Lower lobe of right lung (tissue), 2 donors: ENCODE measurements around the gene ERC1. TPM values are rescaled to one million over a fixed set of nuclear protein-coding genes. Genes with fewer than 3 reads are reported as not detected.
"Not testable (repeated sequence)": the region's sequence is repeated elsewhere in the genome, so short reads cannot be mapped to it uniquely, and the experiment has no call there.

Experiments
- ATAC-seq, 2 donors: fragments of 200-7000 bp; cut with Tn5 transposase; one replicate each; pipeline ENCODE4 v1.9.1; 2020 to 2022; ENCODE audit warnings: mild to moderate bottlenecking in 2 of 2, moderate library complexity in 2 of 2
- DNase-seq: peaks from one replicate; pipeline ENCODE4 v3.0.0-alpha.2; 2020
- H3K27ac ChIP-seq: fragments of 200-600 bp; one replicate; pipeline ENCODE4 v1.8.0; 2022
- H3K27me3 ChIP-seq: fragments of 200-600 bp; one replicate; pipeline ENCODE4 v1.8.0; 2022; ENCODE audit warnings: low read depth
- H3K36me3 ChIP-seq: fragments of 200-600 bp; one replicate; pipeline ENCODE4 v1.8.0; 2022; ENCODE audit warnings: mild to moderate bottlenecking
- H3K4me1 ChIP-seq: fragments of 200-600 bp; one replicate; pipeline ENCODE4 v1.8.0; 2022
- H3K4me3 ChIP-seq: fragments of 200-600 bp; one replicate; pipeline ENCODE4 v1.8.0; 2022; ENCODE audit warnings: mild to moderate bottlenecking
- H3K9me3 ChIP-seq: fragments of 200-600 bp; one replicate; pipeline ENCODE4 v1.8.0; 2022
- CTCF ChIP-seq: fragments of 200-600 bp; IDR thresholded peaks from one replicate; pipeline ENCODE4 v1.8.0; 2022; ENCODE audit warnings: antibody characterized with exemption, mild to moderate bottlenecking
- intact Hi-C: fragments of 100-400 bp; cut with DNase I; formaldehyde crosslinking; loops from one replicate; pipeline ENCODE4 v1.11.0; 2022
- total RNA-seq: library from RNA; stranded (reverse); fragmentation: NEBNext Ultra II Directional; extraction: Animal tissue kit (Norgen Biotek cat#: 25700); gene quantifications from one replicate; pipeline ENCODE4 v1.2.1, GENCODE V29; 2021
- donor health status: DM: no; HTN: yes; CAD: no; lungs with severe emphysema.

The ERC1 gene
- total RNA-seq, 1 donor from 2014 or later: 66.3 TPM

- no peak for DNase-seq
- H3K4me1 ChIP-seq: peaks cover 9% of the 10 kb centered on the region
- no peak for ATAC-seq
- H3K4me3 ChIP-seq: no peak overlapping the region
- no peak overlapping the region for H3K27ac ChIP-seq
- intact Hi-C loops: no loop called here
- no peaks in the 10 kb centered on the region for H3K36me3 ChIP-seq
- peaks cover 5% of the 10 kb centered on the region for H3K9me3 ChIP-seq
- no peak for TF ChIP-seq CTCF
- no peaks in the 10 kb centered on the region for H3K27me3 ChIP-seq
Measured at GRCh38 chr12:1311145-1311544, 320.1 kb downstream of the ERC1 start.

GRCh38 chr12:1313906-1314305 is 322.9 kb downstream of the ERC1 start:
- intact Hi-C loops: no loop called here
- Histone ChIP-seq H3K4me3 (no peak overlapping the region), H3K9me3 (peaks cover 5% of the 10 kb centered on the region), H3K27ac (no peak overlapping the region), H3K36me3 (no peaks in the 10 kb centered on the region), H3K4me1 (peaks cover 10% of the 10 kb centered on the region), H3K27me3 (no peaks in the 10 kb centered on the region)
- TF ChIP-seq CTCF: no peak
- DNase-seq: no peak
- ATAC-seq: no peak

GRCh38 chr12:1314523-1314922 is 323.5 kb downstream of the ERC1 start:
- intact Hi-C loops: no loop called here

GRCh38 chr12:1316991-1317390 is 326.0 kb downstream of the ERC1 start:
- H3K36me3 ChIP-seq, DNase-seq, intact Hi-C loops, H3K27me3 ChIP-seq, H3K27ac ChIP-seq, H3K4me3 ChIP-seq, ATAC-seq, H3K9me3 ChIP-seq: not testable (repeated sequence)
- H3K4me1 ChIP-seq: peaks cover 15% of the 10 kb centered on the region

More at GRCh38 chr12:1314523-1314922, 323.5 kb downstream of the ERC1 start:
- H3K4me1 ChIP-seq: peaks cover 15% of the 10 kb centered on the region
- no peak for TF ChIP-seq CTCF
- DNase-seq: no peak
- H3K27ac ChIP-seq: no peak overlapping the region
- H3K36me3 ChIP-seq: no peaks in the 10 kb centered on the region
- no peak for ATAC-seq
- peaks cover 5% of the 10 kb centered on the region for H3K9me3 ChIP-seq
- H3K4me3 ChIP-seq: no peak overlapping the region
- no peaks in the 10 kb centered on the region for H3K27me3 ChIP-seq

- Histone ChIP-seq H3K9me3 (peaks cover 5% of the 10 kb centered on the region), H3K4me1 (peaks cover 15% of the 10 kb centered on the region), H3K36me3 (no peaks in the 10 kb centered on the region), H3K27me3 (no peaks in the 10 kb centered on the region), H3K27ac (peak overlapping the region; percentile 8), H3K4me3 (no peak overlapping the region)
- TF ChIP-seq CTCF: no peak
- DNase-seq (no peak), ATAC-seq (peak; percentile 56 to 60)
- intact Hi-C loops: no loop called here
Measured at GRCh38 chr12:1318327-1319031, 327.5 kb downstream of the ERC1 start.

GRCh38 chr12:1319212-1319611 is 328.2 kb downstream of the ERC1 start:
- Histone ChIP-seq H3K27ac (peak overlapping the region; percentile 8), H3K9me3 (peaks cover 3% of the 10 kb centered on the region), H3K27me3 (no peaks in the 10 kb centered on the region), H3K4me3 (no peak overlapping the region), H3K4me1 (peaks cover 15% of the 10 kb centered on the region), H3K36me3 (no peaks in the 10 kb centered on the region)
- ATAC-seq: no peak
- intact Hi-C loops: no loop called here
- TF ChIP-seq CTCF: no peak
- DNase-seq: no peak
